Lower leg skin (tissue), 4 donors: ENCODE data around the gene NINL. TPM values are rescaled to one million over a fixed set of nuclear protein-coding genes. Genes with fewer than 3 reads are reported as not detected.

Experiments used
- DNase-seq, 2 donors: peaks; one replicate each; pipeline ENCODE4 v3.0.0-alpha.2; 2019; ENCODE audit warnings: low spot score in 2 of 2
- H3K4me3 ChIP-seq: fragments of 200-600 bp; sonication (generic); 2 replicates; pipeline ENCODE4 v1.5.1; 2017; ENCODE audit warnings: mild to moderate bottlenecking, low read depth; ENCODE audit not compliant: poor library complexity, severe bottlenecking
- POLR2A ChIP-seq, 2 donors: fragments of 450-650 bp; IDR thresholded peaks; one replicate each; pipeline ENCODE4 v1.6.1; 2016 to 2017; ENCODE audit warnings: antibody characterized with exemption in 2 of 2, mild to moderate bottlenecking in 1 of 2, moderate library complexity in 1 of 2
- WGBS, 2 donors: methylation state at CpG; one replicate each; pipeline ENCODE4 v1.1.5; 2018; 5-methylcytosine and 5-hydroxymethylcytosine counted together
- intact Hi-C: fragments of 100-400 bp; cut with DNase I; formaldehyde crosslinking; loops from one replicate; pipeline ENCODE4 v1.15.0; 2023; ENCODE audit warnings: low total_unique reads
- total RNA-seq, 4 donors: library from RNA; depleted of rRNA; stranded (reverse); fragments of >200 nt; gene quantifications; one replicate each; pipeline ENCODE4 v1.1.0, GENCODE V29; 2016
- TF ChIP-seq, protein P1 (sequence below), 3 donors: fragments of 450-650 bp; IDR thresholded peaks; one replicate each; pipeline ENCODE4 v1.5.1; 2016; ENCODE audit warnings: antibody characterized with exemption in 3 of 3, mild to moderate bottlenecking in 3 of 3, moderate library complexity in 2 of 3

The NINL gene
- total RNA-seq, 4 donors from 2014 or later, result 2.1 to 4.7 (median 3.7) TPM

DNA sequence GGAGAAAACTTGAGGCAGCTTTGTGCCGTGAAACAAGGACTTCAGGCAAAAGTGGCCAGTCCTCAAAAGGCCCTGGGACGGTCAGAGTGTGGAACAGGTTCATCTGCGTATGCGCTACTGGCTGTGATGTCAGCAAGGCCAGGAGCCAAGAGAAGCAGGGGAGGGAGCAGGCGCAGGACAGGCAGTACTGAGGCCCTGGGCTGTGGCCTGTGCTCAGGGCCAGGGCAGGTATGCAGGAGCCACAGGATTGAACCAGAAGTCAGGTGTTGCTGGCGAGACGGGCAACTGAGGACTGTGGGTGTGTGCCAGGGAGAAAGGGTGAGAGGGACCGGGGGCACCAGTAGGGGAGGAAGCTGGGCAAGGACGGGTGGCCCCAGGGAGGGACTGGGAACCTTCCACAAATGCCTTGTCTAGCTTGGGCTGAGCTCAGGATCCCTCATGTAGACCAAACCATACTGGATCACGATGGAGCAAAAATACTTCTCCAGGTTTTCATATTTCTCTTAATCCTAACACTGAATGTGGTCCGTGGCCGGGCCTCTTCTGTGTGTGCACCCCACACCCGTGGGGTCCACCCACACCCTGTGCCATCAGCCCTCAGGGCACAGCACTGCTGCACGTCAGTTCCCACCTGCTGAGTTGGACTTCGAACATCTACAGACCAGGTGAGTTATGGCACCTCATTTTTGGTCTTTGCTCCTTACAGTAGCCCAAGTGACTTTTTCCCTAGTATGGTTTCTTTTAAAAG lies 131.0 kb downstream of the NINL start:
- no peak overlapping the region for H3K4me3 ChIP-seq
- no peak for TF ChIP-seq POLR2A (IDR thresholded peaks at IDR 0.05)
- TF ChIP-seq, protein P1, sequence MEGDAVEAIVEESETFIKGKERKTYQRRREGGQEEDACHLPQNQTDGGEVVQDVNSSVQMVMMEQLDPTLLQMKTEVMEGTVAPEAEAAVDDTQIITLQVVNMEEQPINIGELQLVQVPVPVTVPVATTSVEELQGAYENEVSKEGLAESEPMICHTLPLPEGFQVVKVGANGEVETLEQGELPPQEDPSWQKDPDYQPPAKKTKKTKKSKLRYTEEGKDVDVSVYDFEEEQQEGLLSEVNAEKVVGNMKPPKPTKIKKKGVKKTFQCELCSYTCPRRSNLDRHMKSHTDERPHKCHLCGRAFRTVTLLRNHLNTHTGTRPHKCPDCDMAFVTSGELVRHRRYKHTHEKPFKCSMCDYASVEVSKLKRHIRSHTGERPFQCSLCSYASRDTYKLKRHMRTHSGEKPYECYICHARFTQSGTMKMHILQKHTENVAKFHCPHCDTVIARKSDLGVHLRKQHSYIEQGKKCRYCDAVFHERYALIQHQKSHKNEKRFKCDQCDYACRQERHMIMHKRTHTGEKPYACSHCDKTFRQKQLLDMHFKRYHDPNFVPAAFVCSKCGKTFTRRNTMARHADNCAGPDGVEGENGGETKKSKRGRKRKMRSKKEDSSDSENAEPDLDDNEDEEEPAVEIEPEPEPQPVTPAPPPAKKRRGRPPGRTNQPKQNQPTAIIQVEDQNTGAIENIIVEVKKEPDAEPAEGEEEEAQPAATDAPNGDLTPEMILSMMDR (IDR thresholded peaks at IDR 0.05), result no peak
- WGBS, 2 donors, result 88 to 89% methylated on average over 15 of the region's 15 CpGs
- DNase-seq, result no peak
- intact Hi-C loops, result no loop called here

DNA sequence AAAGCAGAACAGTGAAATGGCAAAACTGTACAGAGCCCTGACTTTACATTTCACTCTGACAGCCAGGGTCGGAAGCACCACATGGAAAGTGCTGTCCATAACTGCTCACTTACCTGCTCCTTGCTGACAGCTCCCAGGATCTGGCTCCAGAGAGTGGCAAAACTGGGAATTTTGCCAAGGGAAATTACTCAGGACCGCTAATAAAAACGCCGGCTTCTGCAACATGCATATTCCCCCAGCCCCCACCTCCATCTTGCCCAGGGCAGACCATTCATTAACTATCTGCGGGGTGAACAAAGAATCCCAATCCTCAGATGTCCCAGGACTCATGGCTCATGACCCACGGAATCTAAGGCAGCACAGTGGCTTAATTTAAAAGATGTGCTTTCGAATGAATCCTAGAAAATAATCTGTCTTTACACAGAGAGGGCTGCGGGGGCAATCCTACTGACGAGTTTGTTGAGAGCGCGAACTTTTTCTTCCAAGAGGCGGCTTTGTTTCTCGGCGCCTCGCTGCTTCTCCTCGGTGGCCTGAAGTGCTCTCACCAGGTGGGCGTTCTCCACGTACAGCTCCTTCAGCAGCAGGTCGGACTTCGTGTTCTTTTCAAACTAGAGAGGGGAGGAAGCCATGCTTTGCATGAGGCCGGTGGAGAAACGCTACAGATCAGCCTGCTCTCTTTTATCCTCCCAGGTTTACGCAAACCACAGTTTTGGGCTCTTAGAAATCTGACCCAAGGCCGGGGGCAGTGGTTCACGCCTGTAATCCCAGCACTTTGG lies 132.1 kb downstream of the NINL start:
- WGBS, 2 donors, result 88% methylated on average over 25 of the region's 25 CpGs
- intact Hi-C loops, result no loop called here
- no peak for TF ChIP-seq POLR2A (IDR thresholded peaks at IDR 0.05)
- TF ChIP-seq, protein P1 (IDR thresholded peaks at IDR 0.05), result no peak
- no peak overlapping the region for H3K4me3 ChIP-seq
- DNase-seq, result no peak

DNA sequence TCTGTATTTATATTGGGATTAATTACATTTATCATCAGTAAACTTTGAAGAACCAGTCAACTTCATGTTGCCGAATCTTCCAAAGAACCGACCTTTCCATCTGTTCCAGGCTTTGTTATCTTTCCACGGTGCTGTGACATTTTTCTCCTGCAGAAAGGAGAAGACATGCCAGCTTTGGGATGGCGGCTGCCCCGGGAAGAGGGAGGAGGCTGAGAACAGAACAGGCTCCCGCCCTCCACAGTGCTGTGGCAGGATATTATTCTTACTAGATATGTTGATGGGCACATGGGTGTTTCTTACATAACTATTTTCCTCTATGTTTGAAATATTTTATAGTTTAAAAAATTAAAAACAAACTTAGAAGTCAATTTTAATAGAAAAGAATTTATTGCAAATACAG lies 133.0 kb downstream of the NINL start:
- H3K4me3 ChIP-seq, result no peak overlapping the region
- TF ChIP-seq, protein P1 (IDR thresholded peaks at IDR 0.05), result no peak
- TF ChIP-seq POLR2A (IDR thresholded peaks at IDR 0.05), result no peak
- no peak for DNase-seq
- intact Hi-C loops, result no loop called here
- WGBS, 2 donors, result 81 to 84% methylated on average over 6 of the region's 6 CpGs

DNA sequence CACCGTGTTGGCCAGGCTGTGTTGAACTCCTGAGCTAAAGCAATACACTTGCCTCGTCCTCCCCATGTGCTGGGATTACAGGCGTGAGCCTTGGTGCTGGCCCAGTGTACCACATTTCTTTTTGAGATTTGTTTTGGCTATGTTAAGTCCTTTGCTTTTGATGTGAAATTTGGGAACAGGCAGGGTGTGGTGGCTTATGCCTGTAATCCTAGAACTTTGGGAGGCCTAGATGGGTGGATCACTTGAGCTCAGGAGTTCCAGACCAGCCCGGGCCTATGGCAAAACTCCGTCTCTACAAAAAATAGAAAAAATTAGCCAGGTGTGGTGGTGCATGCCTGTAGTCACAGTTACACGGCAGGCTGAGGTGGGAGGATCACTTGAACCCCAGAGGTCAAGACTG lies 137.7 kb downstream of the NINL start:
- no peak for DNase-seq
- intact Hi-C loops, result no loop called here
- TF ChIP-seq, protein P1 (IDR thresholded peaks at IDR 0.05), result no peak
- TF ChIP-seq POLR2A (IDR thresholded peaks at IDR 0.05), result no peak
- 80 to 81% methylated on average over 6 of the region's 6 CpGs for WGBS, 2 donors
- H3K4me3 ChIP-seq, result no peak overlapping the region

DNA sequence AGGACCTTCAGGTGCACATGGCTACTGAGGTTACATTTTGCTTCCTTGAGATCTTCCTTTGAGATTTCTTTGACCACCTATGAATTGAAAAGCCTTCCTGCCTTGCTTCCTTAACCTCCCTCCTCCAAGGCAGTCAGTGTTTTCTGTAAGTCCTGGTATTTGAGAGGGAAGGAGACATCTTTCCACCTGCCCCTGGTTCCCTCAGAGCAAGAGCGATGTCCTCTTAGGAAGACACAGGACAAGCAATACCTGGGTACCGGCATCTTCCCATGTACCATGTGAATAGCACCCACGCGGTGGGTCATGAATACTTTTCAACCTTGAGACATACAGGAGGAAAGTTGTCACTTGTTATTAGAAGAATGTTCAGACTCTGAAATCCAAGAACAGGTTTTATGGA lies 140.8 kb downstream of the NINL start:
- DNase-seq, result no peak
- H3K4me3 ChIP-seq, result no peak overlapping the region
- intact Hi-C loops, result no loop called here
- TF ChIP-seq, protein P1 (IDR thresholded peaks at IDR 0.05), result no peak
- no peak for TF ChIP-seq POLR2A (IDR thresholded peaks at IDR 0.05)
- WGBS, 2 donors, result 98 to 100% methylated on average over 4 of the region's 4 CpGs
